ENCODE measurements around the gene GPHB5. TPM values are rescaled to one million over a fixed set of nuclear protein-coding genes. Genes with fewer than 3 reads are reported as not detected.
A peak's percentile ranks its signal among the peaks of the same experiment; 100 is the strongest.

The GPHB5 gene
- total and polyA plus RNA-seq, 2 experiments from 2014 or later: not detected

DNA sequence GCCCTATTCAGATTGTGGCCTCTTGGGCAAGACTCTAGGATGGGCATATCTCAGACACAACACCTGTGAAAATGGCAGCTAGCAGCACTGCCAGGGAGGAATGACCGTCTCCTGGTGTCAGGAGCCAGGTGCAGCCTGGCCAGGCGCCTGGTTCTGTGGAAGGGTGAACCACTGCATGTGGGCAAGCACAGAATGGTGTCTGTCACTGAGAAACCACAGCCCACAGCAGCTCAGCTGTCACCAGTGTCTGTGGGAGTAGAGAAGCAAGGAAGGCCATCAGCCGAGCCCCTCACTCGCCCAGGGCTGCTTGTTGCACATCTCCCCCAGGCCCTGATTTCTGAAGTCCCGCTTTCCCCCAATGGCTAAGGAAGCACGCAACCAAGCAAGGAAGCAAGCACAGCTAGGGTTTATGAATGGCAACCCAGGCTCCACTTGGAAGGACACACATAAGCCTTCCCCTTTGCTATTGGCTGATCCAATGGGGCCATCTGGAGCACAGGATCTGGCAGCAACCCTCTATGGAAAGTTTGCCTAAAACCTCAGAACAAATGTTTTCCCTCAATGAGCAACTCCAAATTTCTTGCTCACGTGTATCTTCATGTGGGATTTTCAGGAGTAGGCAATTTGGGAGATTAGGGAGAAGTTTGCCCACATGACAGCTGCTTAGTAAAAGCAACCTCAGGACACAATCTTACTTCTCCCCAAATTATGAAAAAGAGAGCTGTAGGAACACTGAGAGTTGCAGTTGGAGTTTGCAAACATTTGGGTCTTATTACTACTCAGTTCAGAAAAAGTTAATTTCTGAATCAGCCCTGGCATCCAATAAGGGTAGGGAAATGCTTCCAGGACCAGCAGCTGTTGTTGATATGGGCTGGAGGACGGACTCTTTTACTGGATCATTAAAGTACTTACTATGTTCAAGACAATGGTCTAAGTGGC, 44.7 kb downstream of the GPHB5 start:
- H3K79me2 ChIP-seq (replicated peaks; ENCODE audit: insufficient read depth): no peaks in the 10 kb centered on the region
- no peak for ATAC-seq
- H3K27ac Mint-ChIP-seq: no peak overlapping the region

DNA sequence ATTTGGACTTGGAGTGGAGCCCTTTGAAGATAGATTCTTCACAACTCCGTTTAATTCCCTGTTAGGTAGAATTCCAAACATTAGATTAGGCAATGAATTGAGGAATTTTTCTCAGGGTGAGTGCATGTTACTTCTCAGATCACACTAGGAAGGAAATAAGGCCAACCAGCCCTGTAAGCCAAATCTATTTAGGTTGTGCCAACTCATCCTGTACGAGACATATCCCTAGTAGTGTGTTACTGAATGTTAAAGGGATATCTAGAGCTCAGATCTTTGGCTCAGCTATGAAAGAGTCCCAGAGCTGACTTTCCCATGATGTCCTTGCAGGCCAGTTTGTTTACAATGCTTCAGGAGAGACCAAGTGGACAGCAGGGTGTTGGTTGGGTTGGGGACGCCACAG, 45.6 kb downstream of the GPHB5 start:
- Histone ChIP-seq H2AFZ (no peak overlapping the region), H3K27me3 (ENCODE audit: insufficient read depth) (no peaks in the 10 kb centered on the region), H3K36me3 (ENCODE audit: insufficient read depth) (no peaks in the 10 kb centered on the region), H4K20me1 (replicated peaks; ENCODE audit: insufficient read depth) (no peaks in the 10 kb centered on the region), H3K4me2 (no peak overlapping the region), H3K4me1 (ENCODE audit: insufficient read depth) (no peaks in the 10 kb centered on the region), H3K9me2 (ENCODE audit: insufficient read depth) (0 out of 2 replicates have a peak, but pooled peaks cover 2% of the 10 kb centered on the region), H3K27ac (ENCODE audit: low read depth) (no peak overlapping the region), H3F3A (replicated peaks; ENCODE audit: low read depth) (no peaks in the 10 kb centered on the region), H3K79me2 (replicated peaks; ENCODE audit: insufficient read depth) (no peaks in the 10 kb centered on the region), H3K4me3 (no peak overlapping the region)
- H3K27ac Mint-ChIP-seq: no peak overlapping the region
- TF ChIP-seq, protein P1, sequence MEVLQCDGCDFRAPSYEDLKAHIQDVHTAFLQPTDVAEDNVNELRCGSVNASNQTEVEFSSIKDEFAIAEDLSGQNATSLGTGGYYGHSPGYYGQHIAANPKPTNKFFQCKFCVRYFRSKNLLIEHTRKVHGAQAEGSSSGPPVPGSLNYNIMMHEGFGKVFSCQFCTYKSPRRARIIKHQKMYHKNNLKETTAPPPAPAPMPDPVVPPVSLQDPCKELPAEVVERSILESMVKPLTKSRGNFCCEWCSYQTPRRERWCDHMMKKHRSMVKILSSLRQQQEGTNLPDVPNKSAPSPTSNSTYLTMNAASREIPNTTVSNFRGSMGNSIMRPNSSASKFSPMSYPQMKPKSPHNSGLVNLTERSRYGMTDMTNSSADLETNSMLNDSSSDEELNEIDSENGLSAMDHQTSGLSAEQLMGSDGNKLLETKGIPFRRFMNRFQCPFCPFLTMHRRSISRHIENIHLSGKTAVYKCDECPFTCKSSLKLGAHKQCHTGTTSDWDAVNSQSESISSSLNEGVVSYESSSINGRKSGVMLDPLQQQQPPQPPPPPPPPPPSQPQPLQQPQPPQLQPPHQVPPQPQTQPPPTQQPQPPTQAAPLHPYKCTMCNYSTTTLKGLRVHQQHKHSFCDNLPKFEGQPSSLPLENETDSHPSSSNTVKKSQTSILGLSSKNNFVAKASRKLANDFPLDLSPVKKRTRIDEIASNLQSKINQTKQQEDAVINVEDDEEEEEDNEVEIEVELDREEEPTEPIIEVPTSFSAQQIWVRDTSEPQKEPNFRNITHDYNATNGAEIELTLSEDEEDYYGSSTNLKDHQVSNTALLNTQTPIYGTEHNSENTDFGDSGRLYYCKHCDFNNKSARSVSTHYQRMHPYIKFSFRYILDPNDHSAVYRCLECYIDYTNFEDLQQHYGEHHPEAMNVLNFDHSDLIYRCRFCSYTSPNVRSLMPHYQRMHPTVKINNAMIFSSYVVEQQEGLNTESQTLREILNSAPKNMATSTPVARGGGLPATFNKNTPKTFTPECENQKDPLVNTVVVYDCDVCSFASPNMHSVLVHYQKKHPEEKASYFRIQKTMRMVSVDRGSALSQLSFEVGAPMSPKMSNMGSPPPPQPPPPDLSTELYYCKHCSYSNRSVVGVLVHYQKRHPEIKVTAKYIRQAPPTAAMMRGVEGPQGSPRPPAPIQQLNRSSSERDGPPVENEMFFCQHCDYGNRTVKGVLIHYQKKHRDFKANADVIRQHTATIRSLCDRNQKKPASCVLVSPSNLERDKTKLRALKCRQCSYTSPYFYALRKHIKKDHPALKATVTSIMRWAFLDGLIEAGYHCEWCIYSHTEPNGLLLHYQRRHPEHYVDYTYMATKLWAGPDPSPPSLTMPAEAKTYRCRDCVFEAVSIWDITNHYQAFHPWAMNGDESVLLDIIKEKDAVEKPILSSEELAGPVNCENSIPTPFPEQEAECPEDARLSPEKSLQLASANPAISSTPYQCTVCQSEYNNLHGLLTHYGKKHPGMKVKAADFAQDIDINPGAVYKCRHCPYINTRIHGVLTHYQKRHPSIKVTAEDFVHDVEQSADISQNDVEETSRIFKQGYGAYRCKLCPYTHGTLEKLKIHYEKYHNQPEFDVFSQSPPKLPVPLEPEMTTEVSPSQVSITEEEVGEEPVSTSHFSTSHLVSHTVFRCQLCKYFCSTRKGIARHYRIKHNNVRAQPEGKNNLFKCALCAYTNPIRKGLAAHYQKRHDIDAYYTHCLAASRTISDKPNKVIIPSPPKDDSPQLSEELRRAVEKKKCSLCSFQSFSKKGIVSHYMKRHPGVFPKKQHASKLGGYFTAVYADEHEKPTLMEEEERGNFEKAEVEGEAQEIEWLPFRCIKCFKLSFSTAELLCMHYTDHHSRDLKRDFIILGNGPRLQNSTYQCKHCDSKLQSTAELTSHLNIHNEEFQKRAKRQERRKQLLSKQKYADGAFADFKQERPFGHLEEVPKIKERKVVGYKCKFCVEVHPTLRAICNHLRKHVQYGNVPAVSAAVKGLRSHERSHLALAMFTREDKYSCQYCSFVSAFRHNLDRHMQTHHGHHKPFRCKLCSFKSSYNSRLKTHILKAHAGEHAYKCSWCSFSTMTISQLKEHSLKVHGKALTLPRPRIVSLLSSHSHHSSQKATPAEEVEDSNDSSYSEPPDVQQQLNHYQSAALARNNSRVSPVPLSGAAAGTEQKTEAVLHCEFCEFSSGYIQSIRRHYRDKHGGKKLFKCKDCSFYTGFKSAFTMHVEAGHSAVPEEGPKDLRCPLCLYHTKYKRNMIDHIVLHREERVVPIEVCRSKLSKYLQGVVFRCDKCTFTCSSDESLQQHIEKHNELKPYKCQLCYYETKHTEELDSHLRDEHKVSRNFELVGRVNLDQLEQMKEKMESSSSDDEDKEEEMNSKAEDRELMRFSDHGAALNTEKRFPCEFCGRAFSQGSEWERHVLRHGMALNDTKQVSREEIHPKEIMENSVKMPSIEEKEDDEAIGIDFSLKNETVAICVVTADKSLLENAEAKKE (CRISPR knock-in tag; IDR thresholded peaks at IDR 0.05): no peak
- TF ChIP-seq STAT1 (IDR thresholded peaks at IDR 0.05; ENCODE audit: unreplicated experiment) (no peak), JUNB (IDR thresholded peaks at IDR 0.05; ENCODE audit: unreplicated experiment) (no peak), EZH2 (IDR thresholded peaks at IDR 0.05; ENCODE audit: low read depth, unreplicated experiment) (no peak), ZNF114 (CRISPR knock-in tag; IDR thresholded peaks at IDR 0.05) (no peak)
- H3K27me3 Mint-ChIP-seq (ENCODE audit: insufficient read depth, low read depth, poor library complexity): no peaks in the 10 kb centered on the region
- no peaks in the 10 kb centered on the region for H3K4me1 Mint-ChIP-seq
- DNase-seq (ENCODE audit: low spot score) (no peak), ATAC-seq (no peak)
- H3K9me3 Mint-ChIP-seq: 0 out of 3 replicates have a peak, but pooled peaks cover 1% of the 10 kb centered on the region
- peaks cover 2% of the 10 kb centered on the region; the same call in 1 of the 3 replicates for H3K36me3 Mint-ChIP-seq (ENCODE audit: low read depth)
- H3K4me3 Mint-ChIP-seq: no peak overlapping the region

More for the DNA sequence above, 44.7 kb downstream of the GPHB5 start:
- Histone ChIP-seq H2AFZ (no peak overlapping the region), H3K4me2 (no peak overlapping the region), H3K4me3 (no peak overlapping the region), H3K27me3 (ENCODE audit: insufficient read depth) (no peaks in the 10 kb centered on the region), H3K36me3 (ENCODE audit: insufficient read depth) (no peaks in the 10 kb centered on the region), H3K4me1 (ENCODE audit: insufficient read depth) (no peaks in the 10 kb centered on the region), H3F3A (replicated peaks; ENCODE audit: low read depth) (no peaks in the 10 kb centered on the region), H3K27ac (ENCODE audit: low read depth) (no peak overlapping the region), H3K9me2 (ENCODE audit: insufficient read depth) (0 out of 2 replicates have a peak, but pooled peaks cover 2% of the 10 kb centered on the region), H4K20me1 (replicated peaks; ENCODE audit: insufficient read depth) (no peaks in the 10 kb centered on the region)
- DNase-seq (ENCODE audit: low spot score): no peak
- Mint-ChIP-seq H3K4me3 (no peak overlapping the region), H3K36me3 (ENCODE audit: low read depth) (no peaks in the 10 kb centered on the region), H3K27me3 (ENCODE audit: insufficient read depth, low read depth, poor library complexity) (no peaks in the 10 kb centered on the region), H3K9me3 (no peaks in the 10 kb centered on the region), H3K4me1 (no peaks in the 10 kb centered on the region)
- TF ChIP-seq, protein P2, sequence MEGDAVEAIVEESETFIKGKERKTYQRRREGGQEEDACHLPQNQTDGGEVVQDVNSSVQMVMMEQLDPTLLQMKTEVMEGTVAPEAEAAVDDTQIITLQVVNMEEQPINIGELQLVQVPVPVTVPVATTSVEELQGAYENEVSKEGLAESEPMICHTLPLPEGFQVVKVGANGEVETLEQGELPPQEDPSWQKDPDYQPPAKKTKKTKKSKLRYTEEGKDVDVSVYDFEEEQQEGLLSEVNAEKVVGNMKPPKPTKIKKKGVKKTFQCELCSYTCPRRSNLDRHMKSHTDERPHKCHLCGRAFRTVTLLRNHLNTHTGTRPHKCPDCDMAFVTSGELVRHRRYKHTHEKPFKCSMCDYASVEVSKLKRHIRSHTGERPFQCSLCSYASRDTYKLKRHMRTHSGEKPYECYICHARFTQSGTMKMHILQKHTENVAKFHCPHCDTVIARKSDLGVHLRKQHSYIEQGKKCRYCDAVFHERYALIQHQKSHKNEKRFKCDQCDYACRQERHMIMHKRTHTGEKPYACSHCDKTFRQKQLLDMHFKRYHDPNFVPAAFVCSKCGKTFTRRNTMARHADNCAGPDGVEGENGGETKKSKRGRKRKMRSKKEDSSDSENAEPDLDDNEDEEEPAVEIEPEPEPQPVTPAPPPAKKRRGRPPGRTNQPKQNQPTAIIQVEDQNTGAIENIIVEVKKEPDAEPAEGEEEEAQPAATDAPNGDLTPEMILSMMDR (conservative IDR thresholded peaks at IDR 0.05; ENCODE audit: low read depth in 2 of 2): peak in 1 of 2 experiments; percentile 28; a peak in 1 of 4 replicates
- TF ChIP-seq NANOG (IDR thresholded peaks at IDR 0.05; ENCODE audit: borderline replicate concordance) (no peak), JUNB (IDR thresholded peaks at IDR 0.05; ENCODE audit: unreplicated experiment) (no peak), POLR2AphosphoS5 (IDR thresholded peaks at IDR 0.05; ENCODE audit: low read depth) (no peak), STAT1 (IDR thresholded peaks at IDR 0.05; ENCODE audit: unreplicated experiment) (no peak)

All from GM23338 (cell line).